Astrocyte (in vitro differentiated cells and primary cell): ENCODE results near the gene STK39.

Source experiments
- EZH2 ChIP-seq: IDR thresholded peaks from 2 replicates; pipeline ENCODE4 v1.6.1; 2012; ENCODE audit warnings: mild to moderate bottlenecking, low read length, inconsistent platforms; ENCODE audit not compliant: insufficient read depth
- TF ChIP-seq, protein P1 (sequence below): IDR thresholded peaks from 2 replicates; pipeline ENCODE4 v1.5.1; 2011; ENCODE audit warnings: low read depth, mild to moderate bottlenecking, inconsistent platforms, low read length, moderate library complexity; ENCODE audit not compliant: insufficient read depth

DNA sequence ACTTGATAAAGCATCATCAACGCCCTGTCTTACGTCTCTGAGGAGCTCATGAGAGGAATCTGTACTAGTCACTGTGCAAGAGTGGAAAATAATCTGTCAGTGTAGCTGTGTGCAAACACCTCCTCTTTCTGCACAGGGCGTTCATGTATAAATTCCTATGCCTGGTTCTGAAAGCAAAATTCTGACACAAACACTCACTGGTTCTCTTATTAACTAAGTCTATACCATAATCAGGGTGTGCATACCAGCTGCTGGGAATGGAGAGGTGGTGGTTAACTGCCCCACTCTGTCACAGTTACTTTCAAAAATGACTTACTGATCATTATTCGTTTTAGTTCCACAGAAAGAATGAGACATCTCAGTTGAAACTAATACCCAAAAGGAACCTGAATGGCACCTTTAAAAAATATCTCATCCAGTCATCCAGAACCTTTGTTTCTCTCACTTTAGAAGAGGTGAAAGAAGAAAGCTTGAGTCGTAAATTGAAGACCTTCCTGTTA is 35.7 kb downstream of the STK39 start:
- TF ChIP-seq, protein P1, sequence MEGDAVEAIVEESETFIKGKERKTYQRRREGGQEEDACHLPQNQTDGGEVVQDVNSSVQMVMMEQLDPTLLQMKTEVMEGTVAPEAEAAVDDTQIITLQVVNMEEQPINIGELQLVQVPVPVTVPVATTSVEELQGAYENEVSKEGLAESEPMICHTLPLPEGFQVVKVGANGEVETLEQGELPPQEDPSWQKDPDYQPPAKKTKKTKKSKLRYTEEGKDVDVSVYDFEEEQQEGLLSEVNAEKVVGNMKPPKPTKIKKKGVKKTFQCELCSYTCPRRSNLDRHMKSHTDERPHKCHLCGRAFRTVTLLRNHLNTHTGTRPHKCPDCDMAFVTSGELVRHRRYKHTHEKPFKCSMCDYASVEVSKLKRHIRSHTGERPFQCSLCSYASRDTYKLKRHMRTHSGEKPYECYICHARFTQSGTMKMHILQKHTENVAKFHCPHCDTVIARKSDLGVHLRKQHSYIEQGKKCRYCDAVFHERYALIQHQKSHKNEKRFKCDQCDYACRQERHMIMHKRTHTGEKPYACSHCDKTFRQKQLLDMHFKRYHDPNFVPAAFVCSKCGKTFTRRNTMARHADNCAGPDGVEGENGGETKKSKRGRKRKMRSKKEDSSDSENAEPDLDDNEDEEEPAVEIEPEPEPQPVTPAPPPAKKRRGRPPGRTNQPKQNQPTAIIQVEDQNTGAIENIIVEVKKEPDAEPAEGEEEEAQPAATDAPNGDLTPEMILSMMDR: no peak
- no peak for TF ChIP-seq EZH2
